Keratinocyte (primary cell): ENCODE measurements around the gene LEKR1. TPM values are rescaled to one million over a fixed set of nuclear protein-coding genes. Genes with fewer than 3 reads are reported as not detected.

Experiments used
- DNase-seq: peaks from one replicate; pipeline ENCODE4 v3.0.0-alpha.2; 2011; ENCODE audit warnings: low read depth, missing footprints, low spot score
- FAIRE-seq: peaks from 2 replicates; lab custom pipeline; 2011; peaks lifted over from hg19 to GRCh38; lab: Jason Lieb, UNC
- H2AFZ ChIP-seq: 2 replicates; pipeline ENCODE4 v1.6.0; 2012; ENCODE audit warnings: low read length, control low read depth, inconsistent platforms; ENCODE audit not compliant: control insufficient read depth
- H3K27ac ChIP-seq: 2 replicates; pipeline ENCODE4 v1.5.1; 2011; ENCODE audit warnings: low read length; ENCODE audit not compliant: control insufficient read depth, insufficient read depth
- H3K27me3 ChIP-seq: 3 replicates; pipeline ENCODE4 v1.6.0; 2011; ENCODE audit warnings: low read length; ENCODE audit not compliant: control insufficient read depth, insufficient read depth; ENCODE audit errors: extremely low read depth
- H3K36me3 ChIP-seq, 2 experiments: 2 replicates in 1 of 2; 3 replicates in 1 of 2; pipeline ENCODE4 v1.5.1; 2011; ENCODE audit warnings: low read length in 2 of 2, mild to moderate bottlenecking in 1 of 2; ENCODE audit not compliant: control insufficient read depth in 2 of 2, insufficient read depth in 2 of 2; ENCODE audit errors: extremely low read depth in 1 of 2
- H3K4me1 ChIP-seq: 3 replicates; pipeline ENCODE4 v1.5.1; 2011; ENCODE audit warnings: low read length; ENCODE audit not compliant: control insufficient read depth, insufficient read depth; ENCODE audit errors: extremely low read depth
- H3K4me2 ChIP-seq: 3 replicates; pipeline ENCODE4 v1.6.0; 2011; ENCODE audit warnings: low read depth, low read length; ENCODE audit not compliant: control insufficient read depth, insufficient read depth; ENCODE audit errors: extremely low read depth
- H3K4me3 ChIP-seq, 3 experiments: fragments of 200-600 bp in 1 of 3; sonication (generic) in 1 of 3; 2 replicates in 2 of 3; 3 replicates in 1 of 3; pipeline ENCODE4 v1.5.1; 2011 to 2016; ENCODE audit warnings: low read length in 3 of 3, mild to moderate bottlenecking in 3 of 3, control low read depth in 2 of 3, inconsistent platforms in 1 of 3, low read depth in 1 of 3, mixed read lengths in 1 of 3, mixed run types in 1 of 3, moderate library complexity in 1 of 3; ENCODE audit not compliant: control insufficient read depth in 2 of 3, insufficient read depth in 2 of 3; ENCODE audit errors: extremely low read depth in 1 of 3
- H3K79me2 ChIP-seq: 2 replicates; pipeline ENCODE4 v1.6.0; 2012; ENCODE audit warnings: low read length; ENCODE audit not compliant: control insufficient read depth, insufficient read depth
- H3K9ac ChIP-seq: 3 replicates; pipeline ENCODE4 v1.6.0; 2011; ENCODE audit warnings: low read length; ENCODE audit not compliant: control insufficient read depth, insufficient read depth; ENCODE audit errors: extremely low read depth
- H3K9me1 ChIP-seq: 3 replicates; pipeline ENCODE4 v1.6.0; 2011; ENCODE audit warnings: low read length; ENCODE audit not compliant: control insufficient read depth, insufficient read depth; ENCODE audit errors: extremely low read depth
- H3K9me3 ChIP-seq: 2 replicates; pipeline ENCODE4 v1.5.1; 2012; ENCODE audit warnings: low read depth, low read length; ENCODE audit not compliant: control insufficient read depth
- H4K20me1 ChIP-seq: 3 replicates; pipeline ENCODE4 v1.6.0; 2011; ENCODE audit warnings: low read length; ENCODE audit not compliant: control insufficient read depth, insufficient read depth; ENCODE audit errors: extremely low read depth
- EZH2 ChIP-seq: IDR thresholded peaks from one replicate; pipeline ENCODE4 v1.6.1; 2012; ENCODE audit warnings: inconsistent platforms, mild to moderate bottlenecking, low read length, moderate library complexity
- dilution Hi-C: fragments of 300-500 bp; cut with MboI; formaldehyde crosslinking; loops from one replicate; pipeline ENCODE4 v1.7.0; 2020; ENCODE audit warnings: low sequenced_read_pairs; ENCODE audit not compliant: extremely low pct_ligation_motif_present
- polyA plus RNA-seq, 5 experiments: library from polyadenylated mRNA; depleted of rRNA in 3 of 5; stranded (reverse) in 3 of 5; stranded (forward) in 1 of 5; unstranded in 1 of 5; fragments of >200 nt; gene quantifications; 1 replicate in 1 of 5; 2 replicates in 3 of 5; 3 replicates in 1 of 5; pipeline versions ENCODE4 v1.2.1 to v1.2.3, GENCODE V29; 2011 to 2012; ENCODE audit warnings: missing spikeins in 2 of 5, low read depth in 1 of 5, low replicate concordance in 1 of 5
- TF ChIP-seq, protein P1 (sequence below), 3 experiments: IDR thresholded peaks in 1 of 3; conservative IDR thresholded peaks in 1 of 3; optimal IDR thresholded peaks in 1 of 3; 2 replicates in 2 of 3; 3 replicates in 1 of 3; pipeline versions ENCODE3 to v1.5.1; 2011; ENCODE audit warnings: low read length in 3 of 3, mild to moderate bottlenecking in 3 of 3, moderate library complexity in 2 of 3, control low read depth in 1 of 3, inconsistent platforms in 1 of 3; ENCODE audit not compliant: insufficient read depth in 2 of 3; ENCODE audit errors: extremely low read depth in 1 of 3

Gene LEKR1
- polyA plus RNA-seq, 1 donor (not counting 4 experiments of a cell fraction or from before 2014, with no cell fraction given): 0.63 TPM

DNA sequence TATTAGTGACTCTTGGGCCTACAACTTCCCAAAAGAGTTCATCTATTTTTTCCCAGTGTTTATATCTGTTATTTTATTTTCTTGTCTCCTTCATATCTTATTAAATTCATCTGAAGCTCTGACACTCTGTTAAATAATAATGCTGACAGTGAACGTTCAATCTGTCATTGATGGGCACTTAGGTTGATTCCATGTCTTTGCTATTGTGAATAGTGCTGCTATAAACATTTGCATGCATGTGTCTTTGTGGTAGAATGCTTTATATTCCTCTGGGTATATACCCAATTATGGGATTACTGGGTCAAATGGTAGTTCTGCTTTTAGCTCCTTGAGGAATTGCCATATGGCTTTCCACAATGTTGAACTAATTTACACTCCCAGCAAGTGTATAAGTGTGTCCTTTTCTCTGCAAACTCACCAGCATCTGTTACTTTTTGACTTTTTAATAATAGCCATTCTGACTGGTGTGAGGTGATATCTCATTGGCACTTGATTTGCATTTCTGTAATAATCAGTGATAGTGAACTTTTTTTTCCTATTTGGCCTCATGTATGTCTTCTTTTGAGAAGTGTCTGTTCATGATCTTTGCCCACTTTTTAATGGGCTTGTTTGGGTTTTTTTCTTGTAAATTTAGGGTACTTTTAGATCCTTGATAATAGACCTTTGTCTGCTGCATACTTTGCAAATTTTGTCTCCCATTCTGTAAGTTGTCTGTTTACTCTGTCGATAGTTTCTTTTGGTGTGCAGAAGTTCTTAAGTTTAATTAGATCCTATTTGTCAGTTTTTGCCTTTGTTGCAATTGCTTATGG is 122.5 kb downstream of the LEKR1 start:
- dilution Hi-C loops: no loop called here
- no peaks in the 10 kb centered on the region for H4K20me1 ChIP-seq
- H3K9me1 ChIP-seq: no peaks in the 10 kb centered on the region
- H3K4me3 ChIP-seq: no peak overlapping the region
- no peaks in the 10 kb centered on the region for H3K79me2 ChIP-seq
- no peaks in the 10 kb centered on the region for H3K4me1 ChIP-seq
- TF ChIP-seq EZH2: no peak
- TF ChIP-seq, protein P1, sequence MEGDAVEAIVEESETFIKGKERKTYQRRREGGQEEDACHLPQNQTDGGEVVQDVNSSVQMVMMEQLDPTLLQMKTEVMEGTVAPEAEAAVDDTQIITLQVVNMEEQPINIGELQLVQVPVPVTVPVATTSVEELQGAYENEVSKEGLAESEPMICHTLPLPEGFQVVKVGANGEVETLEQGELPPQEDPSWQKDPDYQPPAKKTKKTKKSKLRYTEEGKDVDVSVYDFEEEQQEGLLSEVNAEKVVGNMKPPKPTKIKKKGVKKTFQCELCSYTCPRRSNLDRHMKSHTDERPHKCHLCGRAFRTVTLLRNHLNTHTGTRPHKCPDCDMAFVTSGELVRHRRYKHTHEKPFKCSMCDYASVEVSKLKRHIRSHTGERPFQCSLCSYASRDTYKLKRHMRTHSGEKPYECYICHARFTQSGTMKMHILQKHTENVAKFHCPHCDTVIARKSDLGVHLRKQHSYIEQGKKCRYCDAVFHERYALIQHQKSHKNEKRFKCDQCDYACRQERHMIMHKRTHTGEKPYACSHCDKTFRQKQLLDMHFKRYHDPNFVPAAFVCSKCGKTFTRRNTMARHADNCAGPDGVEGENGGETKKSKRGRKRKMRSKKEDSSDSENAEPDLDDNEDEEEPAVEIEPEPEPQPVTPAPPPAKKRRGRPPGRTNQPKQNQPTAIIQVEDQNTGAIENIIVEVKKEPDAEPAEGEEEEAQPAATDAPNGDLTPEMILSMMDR (optimal IDR thresholded peaks at IDR 0.05 in 1 of 3, IDR thresholded peaks at IDR 0.05 in 1 of 3, conservative IDR thresholded peaks at IDR 0.05 in 1 of 3; ENCODE audit: extremely low read depth in 1 of 3, insufficient read depth in 2 of 3, low read length in 3 of 3): no peak
- FAIRE-seq: no peak
- no peak for DNase-seq
- H3K4me2 ChIP-seq: no peak overlapping the region
- no peak overlapping the region for H2AFZ ChIP-seq
- no peak overlapping the region for H3K27ac ChIP-seq
- no peaks in the 10 kb centered on the region for H3K27me3 ChIP-seq
- H3K9me3 ChIP-seq: no peaks in the 10 kb centered on the region
- no peaks in the 10 kb centered on the region for H3K36me3 ChIP-seq
- H3K9ac ChIP-seq: no peak overlapping the region

DNA sequence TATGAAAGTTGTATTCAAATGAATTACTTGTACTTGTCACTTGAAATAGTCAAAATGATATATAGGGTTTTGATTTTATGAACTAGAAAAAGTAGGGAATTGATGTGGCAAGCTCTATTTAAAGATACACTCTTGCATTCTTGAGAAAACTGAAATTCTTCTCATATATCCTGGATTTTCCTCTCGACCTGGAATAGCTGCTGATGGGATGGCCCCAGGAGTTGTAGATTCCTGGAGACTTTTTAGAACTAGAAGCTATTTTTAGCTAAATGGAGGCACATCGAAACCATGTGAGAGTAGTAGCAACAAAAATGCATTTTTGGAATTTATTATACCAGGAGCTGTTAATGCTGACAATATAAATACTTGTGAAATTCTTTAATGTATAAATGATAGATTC is 125.9 kb downstream of the LEKR1 start:
- TF ChIP-seq EZH2: no peak
- TF ChIP-seq, protein P1 (optimal IDR thresholded peaks at IDR 0.05 in 1 of 3, IDR thresholded peaks at IDR 0.05 in 1 of 3, conservative IDR thresholded peaks at IDR 0.05 in 1 of 3; ENCODE audit: extremely low read depth in 1 of 3, insufficient read depth in 2 of 3, low read length in 3 of 3): no peak
- H3K79me2 ChIP-seq: no peaks in the 10 kb centered on the region
- no peaks in the 10 kb centered on the region for H3K27me3 ChIP-seq
- H3K27ac ChIP-seq: no peak overlapping the region
- no peak overlapping the region for H3K4me2 ChIP-seq
- H3K9me1 ChIP-seq: no peaks in the 10 kb centered on the region
- no peaks in the 10 kb centered on the region for H3K9me3 ChIP-seq
- no peak overlapping the region for H3K4me3 ChIP-seq
- no peaks in the 10 kb centered on the region for H3K36me3 ChIP-seq
- no peak for DNase-seq
- H3K4me1 ChIP-seq: no peaks in the 10 kb centered on the region
- H4K20me1 ChIP-seq: no peaks in the 10 kb centered on the region
- no peak overlapping the region for H2AFZ ChIP-seq
- no peak overlapping the region for H3K9ac ChIP-seq
- no peak for FAIRE-seq
- dilution Hi-C loops: no loop called here
